Erythroblast (primary cell): ENCODE results near the gene OVOL1.

ENCODE experiments used
- GATA1 ChIP-seq: IDR thresholded peaks from 2 replicates; pipeline ENCODE4 v1.6.1; 2011; ENCODE audit warnings: low read depth, mild to moderate bottlenecking, control low read depth, low read length, moderate library complexity
- POLR2A ChIP-seq: IDR thresholded peaks from 2 replicates; pipeline ENCODE4 v1.6.1; 2011; ENCODE audit warnings: mild to moderate bottlenecking, low read length

- no peak for TF ChIP-seq POLR2A
- TF ChIP-seq GATA1: no peak
These were observed 5.6 kb downstream of the OVOL1 start for GRCh38 chr11:65792456-65792855.
